ENCODE results near the gene WDFY3.

WDFY3 gene

GRCh38 chr4:84623661-84624060 lies 342.8 kb downstream of the WDFY3 start:
- no peaks in the 10 kb centered on the region for H4K20me1 ChIP-seq
- TF ChIP-seq Cebpa-rat (IDR thresholded peaks at IDR 0.05) = no peak
- no peaks in the 10 kb centered on the region for H3K27me3 ChIP-seq
- no peak overlapping the region for H3K4me3 ChIP-seq
- no peak overlapping the region for H3K27ac ChIP-seq
- H3K9ac ChIP-seq = no peak overlapping the region
- no peaks in the 10 kb centered on the region for H3K9me3 ChIP-seq
- H3K36me3 ChIP-seq = no peaks in the 10 kb centered on the region
- no peak overlapping the region for H3K4me2 ChIP-seq
- no peaks in the 10 kb centered on the region for H3K4me1 ChIP-seq

GRCh38 chr4:84622959-84623358 lies 343.5 kb downstream of the WDFY3 start:
- Histone ChIP-seq H4K20me1 (no peaks in the 10 kb centered on the region), H3K4me1 (no peaks in the 10 kb centered on the region), H3K9me3 (no peaks in the 10 kb centered on the region), H3K36me3 (no peaks in the 10 kb centered on the region), H3K4me2 (no peak overlapping the region), H3K4me3 (no peak overlapping the region), H3K27ac (no peak overlapping the region), H3K27me3 (no peaks in the 10 kb centered on the region), H3K9ac (no peak overlapping the region)
- no peak for TF ChIP-seq Cebpa-rat (IDR thresholded peaks at IDR 0.05)

Measured in BLaER1 (cell line).